HEK293T (cell line): ENCODE measurements around the gene PCP4L1.
"Not testable (repeated sequence)": the region's sequence is repeated elsewhere in the genome, so short reads cannot be mapped to it uniquely, and the experiment has no call there.

Source experiments
- ARNT ChIP-seq: fragments of 450-650 bp; IDR thresholded peaks from 2 replicates; pipeline ENCODE4 v1.6.1; 2017; ENCODE audit warnings: mild to moderate bottlenecking
- CTBP1 ChIP-seq: fragments of 450-650 bp; IDR thresholded peaks from 2 replicates; pipeline ENCODE4 v1.6.1; 2016; ENCODE audit warnings: borderline replicate concordance
- FOXK2 ChIP-seq: fragments of 450-650 bp; IDR thresholded peaks from 2 replicates; pipeline ENCODE4 v1.6.1; 2016; ENCODE audit warnings: mild to moderate bottlenecking
- FOXM1 ChIP-seq: fragments of 450-650 bp; IDR thresholded peaks from 2 replicates; pipeline ENCODE4 v1.6.1; 2017; ENCODE audit warnings: mild to moderate bottlenecking, borderline replicate concordance
- HDGF ChIP-seq: fragments of 450-650 bp; IDR thresholded peaks from 2 replicates; pipeline ENCODE4 v1.6.1; 2017; ENCODE audit warnings: antibody characterized with exemption, borderline replicate concordance
- NFRKB ChIP-seq: fragments of 450-650 bp; IDR thresholded peaks from 2 replicates; pipeline ENCODE4 v1.6.1; 2016; ENCODE audit warnings: mild to moderate bottlenecking, moderate library complexity
- TARDBP ChIP-seq: fragments of 450-650 bp; IDR thresholded peaks from 2 replicates; pipeline ENCODE4 v1.6.1; 2016

- TF ChIP-seq TARDBP, CTBP1, FOXK2, ARNT, NFRKB, FOXM1, HDGF: not testable (repeated sequence)
These were observed 33.9 kb upstream of the PCP4L1 start for GRCh38 chr1:161224695-161225087.
